HG02763 (cell line): ENCODE results near the gene SYNDIG1.

ENCODE experiments used
- ATAC-seq: cut with Tn5 transposase; IDR thresholded peaks from one replicate; pipeline ENCODE4 v1.9.1; 2021; ENCODE audit warnings: mild to moderate bottlenecking, moderate library complexity; ENCODE audit not compliant: unreplicated experiment

The SYNDIG1 gene

DNA sequence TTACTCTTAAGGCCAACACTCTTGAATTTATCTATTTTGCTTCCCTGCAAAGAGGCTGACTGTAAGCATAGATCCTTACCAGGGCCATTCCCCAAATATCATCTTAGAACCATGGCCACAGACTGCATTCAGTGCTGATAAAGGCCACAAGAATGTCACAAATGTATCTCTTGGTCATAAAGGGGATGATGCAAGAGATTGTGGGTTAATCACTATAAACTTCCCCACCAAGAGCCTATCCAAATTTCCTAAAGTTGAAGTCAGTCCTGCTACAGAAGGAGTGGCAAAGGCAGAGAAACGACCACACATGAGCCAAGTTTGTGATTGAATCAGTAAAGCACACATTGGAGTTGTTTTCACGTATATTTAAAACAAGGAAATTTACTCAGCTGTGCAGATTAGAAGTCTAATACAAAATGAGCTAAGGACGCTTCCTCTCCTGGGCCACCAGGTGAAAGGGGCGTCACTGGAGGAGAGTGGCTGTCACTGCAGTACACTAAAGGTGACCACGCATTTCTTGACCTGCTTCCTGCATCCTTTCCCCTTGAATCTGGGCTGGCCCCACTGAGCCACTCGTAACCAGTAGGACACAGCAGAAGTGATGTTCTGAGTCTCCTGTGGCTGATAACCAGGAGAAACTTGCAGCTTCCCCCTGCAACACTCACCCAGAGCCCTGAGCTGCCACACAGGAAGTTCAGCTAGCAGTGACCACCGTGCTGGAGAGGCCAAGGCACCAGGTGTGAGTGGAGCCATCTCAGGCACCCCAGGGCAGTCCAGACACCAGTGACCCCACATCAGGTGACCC lies 181.9 kb downstream of the SYNDIG1 start:
- ATAC-seq = no peak

DNA sequence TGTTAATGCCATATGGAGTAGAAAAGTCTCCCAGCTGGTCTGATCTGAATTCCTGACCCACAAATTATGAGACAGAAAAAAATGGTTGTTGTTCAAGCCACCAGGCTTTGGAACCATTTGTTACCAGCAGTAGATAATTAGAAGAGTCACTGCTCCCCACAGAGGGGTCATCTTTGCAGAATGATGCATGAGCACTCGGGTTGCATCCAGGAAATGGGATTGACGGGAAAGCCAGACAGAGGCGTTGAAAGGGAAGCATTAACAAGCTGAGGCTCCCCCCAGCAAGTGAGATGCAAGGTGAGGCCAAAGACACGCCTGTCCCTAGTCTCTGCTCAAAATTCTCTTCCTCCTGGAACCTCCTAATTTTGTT lies 182.5 kb downstream of the SYNDIG1 start:
- no peak for ATAC-seq

DNA sequence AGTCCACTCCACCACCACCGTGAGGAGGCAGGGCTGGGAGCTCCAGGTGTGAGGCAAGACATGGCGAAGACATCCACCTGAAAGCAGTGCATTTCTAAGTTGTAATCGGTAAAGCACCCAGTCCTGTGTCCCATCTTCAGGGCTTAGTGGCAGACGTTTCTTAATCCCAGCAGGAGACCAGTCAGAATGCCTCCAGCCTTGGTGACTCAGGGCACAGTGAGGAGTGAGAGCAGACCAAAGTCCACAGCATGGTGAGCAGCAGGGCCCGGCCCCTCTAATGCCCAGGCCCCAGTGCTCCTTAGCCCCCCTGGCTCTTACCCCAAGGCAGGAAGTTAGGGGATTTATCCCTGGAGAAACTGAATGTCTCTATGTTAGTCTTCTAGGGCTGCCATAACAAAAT lies 183.9 kb downstream of the SYNDIG1 start:
- no peak for ATAC-seq

DNA sequence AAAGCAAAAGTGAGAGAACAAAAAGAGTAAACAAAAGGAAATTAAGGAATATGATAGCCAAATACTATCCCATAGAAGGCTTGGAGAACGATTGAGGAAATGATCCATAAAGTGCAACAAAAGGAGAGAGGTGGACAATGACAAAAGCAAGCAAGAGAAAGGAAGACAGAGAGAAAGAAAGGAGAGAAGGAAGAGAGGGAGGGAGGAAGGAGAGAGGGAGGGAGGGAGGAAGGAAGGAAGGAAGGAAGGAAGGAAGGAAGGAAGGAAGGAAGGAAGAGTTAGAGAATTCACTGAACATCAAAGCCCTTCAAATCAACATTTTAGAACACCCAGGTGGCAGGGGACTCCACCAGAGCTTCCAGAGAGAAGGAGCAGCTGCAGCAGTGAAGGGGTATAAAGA lies 185.0 kb downstream of the SYNDIG1 start:
- ATAC-seq = no peak

DNA sequence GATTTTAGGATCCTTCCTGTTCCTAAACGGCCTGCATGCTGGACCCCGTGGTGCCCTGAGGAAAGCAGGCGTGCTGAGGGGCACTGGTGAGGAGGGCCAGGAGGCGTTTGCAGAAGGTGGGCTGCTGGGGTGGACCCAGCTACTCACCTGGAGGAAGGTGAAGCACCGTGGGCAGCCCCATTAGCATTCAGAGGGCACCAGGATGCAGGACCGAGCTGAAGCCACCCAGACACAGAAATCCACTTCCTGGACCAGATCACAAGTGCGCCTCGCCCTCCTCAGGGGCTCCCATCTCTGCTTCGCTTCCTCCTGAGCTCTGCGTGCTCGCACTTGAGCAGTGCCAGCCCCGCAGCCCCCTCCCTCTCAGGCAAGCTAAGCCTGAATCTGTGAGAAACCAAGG lies 187.0 kb downstream of the SYNDIG1 start:
- no peak for ATAC-seq

DNA sequence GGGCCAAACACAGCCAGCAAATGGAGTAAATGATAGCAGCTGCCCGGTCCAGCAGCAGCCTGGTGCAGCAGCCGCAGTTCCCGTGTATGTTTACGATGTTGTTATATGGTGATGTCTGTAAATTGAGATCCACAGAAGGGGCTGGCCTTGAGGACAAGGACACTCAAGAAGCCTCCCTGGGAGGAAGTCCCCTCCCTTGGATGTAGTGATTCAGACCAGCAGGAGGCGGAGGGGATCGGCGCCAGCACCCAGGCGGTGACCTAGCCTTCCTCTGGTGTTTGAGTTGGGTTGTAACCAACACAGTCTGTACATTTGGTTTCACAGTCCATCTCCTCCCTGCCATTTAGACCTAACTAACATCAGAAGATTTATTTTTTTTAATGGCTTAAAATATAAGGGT lies 187.8 kb downstream of the SYNDIG1 start:
- ATAC-seq = no peak

DNA sequence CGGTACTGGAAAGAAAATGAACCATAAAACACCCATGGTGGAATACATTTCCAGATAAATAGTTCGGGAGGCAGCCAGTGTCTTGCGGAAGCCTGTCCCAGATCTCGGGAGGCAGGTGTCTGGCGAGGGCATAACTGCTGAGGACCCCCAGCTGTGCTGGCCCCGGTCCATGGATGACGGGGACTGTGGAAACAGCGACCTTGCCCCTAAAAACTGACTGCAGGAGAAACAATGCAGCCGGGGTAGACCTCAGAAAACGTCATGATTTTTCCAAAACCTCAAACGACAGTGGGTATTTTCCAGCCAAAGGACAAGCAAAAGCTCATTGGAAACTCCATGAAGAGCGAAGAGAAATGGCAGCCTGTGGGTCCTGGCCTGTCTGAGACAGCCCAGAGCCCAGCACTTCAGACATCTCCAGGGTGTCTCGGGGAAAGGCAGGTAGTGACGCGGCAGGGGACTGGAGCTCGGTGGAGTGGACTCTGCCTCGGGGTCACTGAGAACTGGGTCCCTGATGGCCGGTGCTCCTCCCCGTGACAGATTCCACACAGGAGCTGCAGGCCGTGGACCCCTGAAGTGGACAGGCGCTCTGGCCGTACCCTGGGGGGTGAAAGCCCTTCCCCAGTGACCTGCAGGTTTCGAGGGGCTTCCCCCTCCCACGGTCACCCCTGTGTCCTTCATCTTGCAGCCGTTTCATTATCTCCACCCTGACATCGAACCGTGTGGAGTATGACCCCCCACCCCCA lies 188.6 kb downstream of the SYNDIG1 start:
- no peak for ATAC-seq

DNA sequence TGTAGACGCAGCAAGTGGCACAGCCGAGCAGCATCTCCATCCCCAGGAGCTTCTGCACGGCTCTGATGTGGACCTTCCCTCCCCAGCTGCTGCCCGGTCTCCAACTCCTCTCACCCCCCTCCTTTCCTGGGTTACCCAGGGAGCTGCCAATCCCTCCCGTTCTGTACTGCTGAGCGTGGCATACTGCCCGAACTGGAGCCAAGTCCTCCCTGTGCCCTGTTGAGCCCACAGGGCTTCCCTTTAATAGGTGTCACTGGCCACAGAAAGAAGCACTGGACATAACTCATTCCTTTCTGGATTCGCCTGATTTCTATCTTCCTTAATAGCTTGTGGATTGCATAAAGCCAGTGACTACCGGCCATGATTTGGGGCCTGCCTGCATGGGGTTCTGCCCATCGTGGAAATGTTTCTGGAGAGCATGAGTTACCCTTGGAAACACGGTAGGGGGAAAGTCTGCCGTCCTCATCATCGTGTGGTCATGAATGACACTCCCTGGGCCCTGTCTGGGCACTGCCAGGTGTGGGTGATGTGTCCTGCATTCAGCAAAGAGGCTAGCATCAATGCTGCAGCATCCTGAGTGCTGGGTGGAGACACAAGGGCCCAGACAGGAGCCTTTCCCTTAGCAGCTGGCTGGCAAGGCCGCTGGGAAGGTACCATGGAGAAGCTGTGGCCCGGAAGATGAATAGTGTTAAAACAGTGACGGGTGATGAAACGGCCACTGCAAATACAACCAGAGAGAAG lies 189.7 kb downstream of the SYNDIG1 start:
- ATAC-seq = no peak

DNA sequence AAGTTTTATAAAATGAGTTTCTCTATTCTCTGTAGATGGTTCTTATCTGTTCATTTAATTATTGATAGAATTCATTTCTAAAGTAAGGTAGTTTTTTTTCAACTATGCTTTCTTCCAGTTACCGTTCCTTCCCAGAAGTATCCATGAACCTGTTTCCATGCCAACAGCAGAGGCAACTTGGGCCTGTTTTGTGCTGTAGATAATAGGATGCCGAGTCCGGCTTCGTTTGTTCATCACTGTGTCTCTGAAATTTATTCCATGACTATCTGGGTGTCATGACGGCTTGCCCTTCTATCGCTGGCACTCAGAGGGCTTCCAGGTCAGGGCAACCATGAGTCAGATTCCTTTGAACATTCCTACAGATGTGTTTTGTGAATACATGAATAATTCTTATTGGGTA lies 190.4 kb downstream of the SYNDIG1 start:
- ATAC-seq = no peak

DNA sequence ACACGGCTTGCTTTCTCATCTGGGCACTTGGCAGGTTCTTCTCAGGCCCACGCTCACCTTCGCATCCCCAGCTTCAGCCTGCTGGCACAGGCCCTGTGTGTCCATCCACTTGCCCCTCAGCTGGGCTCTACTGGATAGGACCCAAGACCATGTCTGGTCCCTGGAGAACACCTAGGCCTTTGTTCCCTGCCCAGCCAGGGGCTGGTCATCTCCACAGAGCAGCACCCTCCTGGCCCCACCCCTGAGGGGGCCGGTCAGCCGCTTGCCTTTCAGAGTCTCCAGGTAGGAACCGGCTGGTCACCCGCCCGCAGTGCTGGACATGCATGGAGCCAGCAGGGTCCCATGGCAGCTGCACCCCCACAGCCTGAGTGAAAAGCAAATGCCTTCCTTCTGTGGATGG lies 191.2 kb downstream of the SYNDIG1 start:
- ATAC-seq = no peak

DNA sequence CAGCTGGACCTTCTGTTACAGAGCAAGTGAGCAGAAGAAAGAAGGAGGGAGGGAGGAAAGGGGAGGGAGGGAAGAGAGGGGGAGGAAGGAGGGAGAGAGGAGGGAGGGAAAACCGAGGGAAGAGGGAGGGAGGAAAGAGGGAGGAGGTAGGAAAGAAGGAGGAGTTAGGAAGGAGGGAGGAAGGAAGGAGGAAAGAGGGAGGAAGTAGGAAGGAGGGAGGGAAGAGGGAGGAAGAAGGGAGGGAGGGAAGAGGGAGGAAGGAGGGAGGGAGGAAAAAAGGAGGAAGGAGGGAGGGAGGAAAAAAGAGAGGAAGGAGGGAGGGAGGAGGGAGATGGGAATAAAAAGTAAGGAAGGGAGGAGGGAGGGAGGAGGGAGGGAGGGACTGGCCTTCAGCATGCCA lies 191.8 kb downstream of the SYNDIG1 start:
- no peak for ATAC-seq

DNA sequence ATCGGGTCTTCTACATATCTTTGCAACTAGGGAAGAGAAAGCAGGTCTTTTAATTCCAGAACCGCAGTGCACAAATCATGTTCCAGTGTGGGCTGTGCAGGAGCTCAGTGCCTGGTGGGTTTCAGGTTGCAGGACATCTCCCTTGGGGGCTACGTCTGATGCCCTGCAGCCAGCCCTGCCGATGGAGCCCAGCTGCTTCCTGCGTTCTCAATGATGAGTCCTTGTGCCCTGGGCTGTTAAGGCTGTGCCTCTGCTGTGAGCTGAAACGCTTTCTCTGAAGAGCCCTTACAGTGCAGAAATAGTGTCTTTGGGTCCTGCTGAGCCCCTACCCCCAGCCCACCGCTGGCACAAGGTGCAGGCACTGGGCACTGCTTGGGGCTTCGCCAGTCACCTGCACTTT lies 192.9 kb downstream of the SYNDIG1 start:
- no peak for ATAC-seq

DNA sequence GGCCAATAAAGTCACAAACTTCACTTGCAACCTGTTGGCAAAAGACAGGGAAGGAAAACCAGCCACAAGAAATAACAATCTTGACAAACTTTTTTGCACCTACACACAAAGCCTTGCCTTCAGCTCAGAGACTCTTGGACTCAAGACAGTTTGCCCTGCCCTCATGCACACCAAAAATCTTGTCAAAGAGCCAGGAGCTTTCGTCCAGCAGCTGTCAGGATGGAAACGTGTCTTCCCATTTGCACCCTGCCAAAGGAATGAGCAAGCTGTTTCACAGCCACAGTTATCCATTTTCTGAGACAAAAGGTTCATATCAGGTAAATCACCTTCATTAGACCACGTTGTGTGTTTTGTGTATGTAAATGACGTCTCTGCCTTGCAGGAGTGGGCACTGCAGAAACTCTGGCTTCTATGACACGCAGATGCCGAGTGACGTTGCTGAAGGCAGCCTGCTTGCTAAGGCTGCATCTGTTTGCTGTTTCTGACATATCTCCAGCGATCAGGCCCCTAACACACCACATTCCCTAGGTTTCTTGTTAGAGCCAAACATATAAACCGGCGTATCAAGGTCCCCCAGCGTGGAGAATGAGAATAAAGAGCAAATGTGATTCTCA lies 193.4 kb downstream of the SYNDIG1 start:
- no peak for ATAC-seq

DNA sequence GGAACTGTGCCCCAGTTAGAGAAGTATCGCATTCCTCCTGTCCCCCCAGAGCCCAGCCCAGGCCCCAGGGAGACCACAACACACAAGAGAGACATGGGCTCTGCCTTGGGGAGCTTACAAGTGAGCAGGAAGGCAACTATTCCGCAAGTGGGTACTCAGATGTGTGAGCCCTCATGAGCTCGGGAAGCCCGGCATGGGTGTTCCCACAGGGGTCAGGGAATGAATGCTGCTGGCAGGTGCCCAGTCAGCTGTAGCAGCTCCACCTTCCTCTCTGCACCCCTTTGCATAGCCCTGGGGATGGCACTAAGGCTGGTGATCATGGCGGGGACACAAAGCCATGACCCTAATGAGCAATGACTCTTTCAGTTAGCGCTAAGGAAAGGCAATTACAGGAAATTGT lies 194.1 kb downstream of the SYNDIG1 start:
- ATAC-seq = no peak

DNA sequence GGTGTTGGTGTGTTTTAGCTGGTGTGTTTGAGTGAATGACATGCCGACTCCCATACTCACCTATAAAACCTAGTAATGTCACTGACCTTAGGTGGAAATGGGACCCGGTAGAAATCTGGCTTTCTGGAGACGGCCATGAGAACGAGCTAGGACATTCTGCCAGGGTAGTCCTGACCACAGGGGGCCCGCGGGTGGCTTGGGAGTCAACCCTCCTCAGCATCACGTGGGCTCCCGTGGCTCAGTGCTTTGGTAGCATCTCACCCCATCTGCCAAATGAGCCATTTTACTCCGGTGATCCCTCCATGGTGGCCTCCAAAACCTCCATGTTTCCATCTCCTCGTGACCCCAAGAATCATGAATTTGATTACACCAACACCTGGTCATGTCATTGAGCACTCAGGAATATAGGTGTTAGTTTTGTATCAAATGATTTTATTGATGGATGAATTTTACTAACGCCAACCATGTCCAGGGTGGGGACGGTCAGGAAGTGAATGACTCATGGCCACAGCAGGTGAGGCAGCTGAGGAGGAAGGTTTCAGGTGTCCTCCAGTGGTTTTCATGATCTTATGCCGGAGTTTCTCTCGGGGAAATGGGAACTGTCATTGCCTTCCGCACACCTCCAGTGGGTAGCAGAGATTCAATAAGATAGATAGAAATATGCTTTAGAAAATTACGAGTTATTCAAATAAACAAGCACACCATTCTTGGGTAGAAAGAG lies 195.0 kb downstream of the SYNDIG1 start:
- ATAC-seq = no peak

DNA sequence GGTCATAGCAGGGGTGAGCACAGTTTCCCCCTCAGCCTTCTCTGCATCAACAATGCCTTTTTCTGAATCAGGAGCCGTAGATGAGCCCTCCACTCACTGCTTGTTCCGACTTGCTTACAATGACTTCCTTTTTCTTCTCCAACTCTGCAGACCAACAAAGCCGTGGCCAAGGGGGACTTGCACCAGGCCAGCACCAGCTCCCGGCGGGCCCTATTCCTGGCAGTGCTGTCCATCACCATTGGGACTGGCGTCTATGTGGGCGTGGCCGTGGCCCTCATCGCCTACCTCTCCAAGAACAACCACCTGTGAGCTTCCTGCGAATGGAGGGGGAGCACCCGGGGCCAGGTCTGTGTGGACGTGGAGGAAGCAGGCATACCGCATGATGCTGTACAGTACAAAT lies 195.8 kb downstream of the SYNDIG1 start:
- no peak for ATAC-seq

DNA sequence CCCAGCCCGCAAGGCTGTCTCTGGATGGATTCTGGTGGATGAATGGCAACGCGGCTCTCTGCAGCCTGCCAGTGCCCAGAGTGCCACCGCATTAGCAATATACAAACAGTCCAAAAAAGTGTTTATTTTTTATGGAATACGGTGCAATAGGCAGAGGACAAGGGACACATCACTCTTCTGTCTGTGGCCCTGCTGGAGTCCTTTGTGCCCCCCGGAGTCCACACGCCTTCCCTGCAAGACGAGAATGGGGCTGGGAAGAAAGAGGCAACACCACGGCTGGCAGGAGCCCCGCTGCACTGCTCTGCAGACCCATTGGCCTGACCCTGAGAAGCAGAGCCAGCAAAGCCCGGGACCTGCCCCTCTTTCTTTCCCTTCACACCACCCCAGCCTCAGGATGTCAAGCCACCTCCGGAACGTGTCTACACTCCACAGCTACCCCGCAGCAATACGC lies 196.3 kb downstream of the SYNDIG1 start:
- ATAC-seq = no peak

DNA sequence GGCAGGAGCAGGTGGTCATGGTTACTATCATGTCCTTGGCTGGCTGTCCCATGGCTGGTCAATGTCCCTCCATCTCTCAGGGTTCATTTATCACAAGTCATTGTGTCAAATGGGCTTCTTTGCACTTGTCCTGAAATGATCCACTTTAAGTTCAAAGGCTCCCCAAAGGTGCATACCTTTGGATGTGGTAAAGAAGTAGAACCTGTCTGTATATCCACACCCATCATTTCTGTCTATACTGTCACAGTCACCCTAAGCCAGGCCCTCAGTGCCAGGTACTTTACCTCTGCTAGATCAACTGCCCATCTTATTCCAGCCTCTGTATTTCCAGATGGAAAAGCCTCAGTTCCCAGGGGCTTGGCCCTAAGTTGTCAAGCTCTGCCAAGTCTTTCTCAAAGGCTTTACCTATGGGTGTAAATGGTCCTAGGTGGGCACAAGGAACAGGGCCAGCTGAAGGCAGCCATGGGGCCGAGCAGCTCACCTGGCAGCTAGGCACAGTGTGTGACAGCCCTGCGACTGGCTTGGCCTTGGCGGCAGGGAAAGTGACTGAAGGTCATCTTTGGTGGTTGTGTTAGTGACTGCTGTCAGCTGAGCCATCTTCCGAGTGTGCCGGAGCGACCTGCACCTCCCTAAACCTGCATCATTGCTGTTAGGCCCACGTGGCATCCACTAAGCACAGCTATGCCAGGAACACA lies 198.4 kb downstream of the SYNDIG1 start:
- no peak for ATAC-seq

DNA sequence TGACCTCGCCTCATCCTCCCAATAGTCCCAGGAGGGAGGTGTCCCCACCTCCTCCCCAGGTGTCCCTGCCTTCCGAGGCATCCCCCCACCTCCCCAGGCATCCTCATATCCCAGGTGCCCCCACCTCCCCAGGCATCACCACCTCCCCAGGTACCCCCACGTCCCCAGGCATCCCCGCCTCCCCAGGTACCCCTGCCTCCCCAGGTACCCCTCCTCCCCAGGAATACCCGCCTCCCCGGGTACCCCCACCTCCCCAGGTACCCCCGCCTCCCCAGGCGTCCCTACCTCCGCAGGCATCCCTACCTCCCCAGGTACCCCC lies 198.9 kb downstream of the SYNDIG1 start:
- no peak for ATAC-seq

DNA sequence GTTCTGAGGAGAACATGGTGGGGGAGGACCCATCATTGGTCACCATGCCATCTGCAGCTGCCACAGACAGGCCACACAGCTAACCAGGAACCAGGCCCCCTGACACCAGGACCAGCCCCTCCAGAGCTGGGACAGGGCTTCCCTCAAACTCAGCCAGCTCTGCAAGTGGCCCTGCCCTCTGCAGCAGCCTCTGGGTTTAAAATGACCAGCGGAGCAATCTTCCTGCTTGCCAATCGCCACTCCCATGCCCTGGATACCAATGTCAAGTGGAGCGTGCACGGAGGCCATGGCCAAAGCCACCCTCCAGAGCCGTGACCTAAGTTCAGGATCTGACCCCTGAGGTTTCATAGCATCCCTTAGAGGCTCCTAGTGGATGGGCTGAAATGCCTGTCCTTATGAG lies 199.4 kb downstream of the SYNDIG1 start:
- no peak for ATAC-seq
